Inflammatory macrophage (primary cell): ENCODE measurements around the gene SLC5A11.

Source experiments
- DNase-seq, 2 donors: peaks; one replicate each; pipeline ENCODE4 v3.0.0-alpha.2; 2020 to 2022

SLC5A11 gene

GRCh38 chr16:24921229-24921628, 75.5 kb downstream of the SLC5A11 start:
- DNase-seq: no peak

- DNase-seq: no peak
Measured at GRCh38 chr16:24925163-24925562, 79.4 kb downstream of the SLC5A11 start.

GRCh38 chr16:24929409-24929808, 83.6 kb downstream of the SLC5A11 start:
- no peak for DNase-seq

GRCh38 chr16:24930440-24930839, 84.7 kb downstream of the SLC5A11 start:
- no peak for DNase-seq

- DNase-seq: no peak
Measured at GRCh38 chr16:24931091-24931490, 85.3 kb downstream of the SLC5A11 start.

GRCh38 chr16:24935336-24935735, 89.6 kb downstream of the SLC5A11 start:
- no peak for DNase-seq

- no peak for DNase-seq
Measured at GRCh38 chr16:24936151-24936550, 90.4 kb downstream of the SLC5A11 start.

- DNase-seq: no peak
Measured at GRCh38 chr16:24939224-24939623, 93.5 kb downstream of the SLC5A11 start.

- DNase-seq: no peak
Measured at GRCh38 chr16:24939738-24940137, 94.0 kb downstream of the SLC5A11 start.

- DNase-seq: no peak
Measured at GRCh38 chr16:24943471-24943870, 97.7 kb downstream of the SLC5A11 start.

- no peak for DNase-seq
Measured at GRCh38 chr16:24944206-24944605, 98.4 kb downstream of the SLC5A11 start.

- DNase-seq: no peak
Measured at GRCh38 chr16:24946155-24946554, 100.4 kb downstream of the SLC5A11 start.

GRCh38 chr16:24950275-24950674, 104.5 kb downstream of the SLC5A11 start:
- no peak for DNase-seq

- DNase-seq: peak; percentile 49 to 59
Measured at GRCh38 chr16:24953306-24953705, 107.5 kb downstream of the SLC5A11 start.

- no peak for DNase-seq
Measured at GRCh38 chr16:24953721-24954120, 108.0 kb downstream of the SLC5A11 start.

- DNase-seq: no peak
Measured at GRCh38 chr16:24954137-24954536, 108.4 kb downstream of the SLC5A11 start.

GRCh38 chr16:24955975-24956731, 110.4 kb downstream of the SLC5A11 start:
- no peak for DNase-seq

GRCh38 chr16:24957887-24958286, 112.1 kb downstream of the SLC5A11 start:
- no peak for DNase-seq
